Tibial artery (tissue), 4 donors: ENCODE measurements around the gene SGIP1.

ENCODE experiments used
- DNase-seq, 2 donors: peaks; one replicate each; pipeline ENCODE4 v3.0.0-alpha.2; 2019
- H3K27ac ChIP-seq, 2 donors: fragments of 200-600 bp; sonication (generic) in 1 of 2; 1 replicate in 1 of 2; 2 replicates in 1 of 2; pipeline ENCODE4 v1.5.1; 2018 to 2019; ENCODE audit warnings: mild to moderate bottlenecking in 1 of 2
- H3K27me3 ChIP-seq, 2 donors: fragments of 200-600 bp; sonication (generic) in 1 of 2; one replicate each; pipeline versions ENCODE4 v1.5.1 to v1.6.0; 2016 to 2019
- H3K36me3 ChIP-seq, 3 donors: fragments of 200-600 bp; sonication (generic) in 2 of 3; one replicate each; pipeline ENCODE4 v1.5.1; 2016 to 2019; ENCODE audit warnings: mild to moderate bottlenecking in 2 of 3
- H3K4me1 ChIP-seq, 4 donors: fragments of 200-600 bp; sonication (generic) in 2 of 4; 1 replicate in 3 of 4; 2 replicates in 1 of 4; pipeline ENCODE4 v1.5.1; 2016 to 2019
- H3K4me3 ChIP-seq, 2 donors: fragments of 200-600 bp; sonication (generic) in 1 of 2; 1 replicate in 1 of 2; 2 replicates in 1 of 2; pipeline ENCODE4 v1.5.1; 2018 to 2019; ENCODE audit warnings: mild to moderate bottlenecking in 2 of 2
- H3K9me3 ChIP-seq, 3 donors: fragments of 200-600 bp; sonication (generic) in 1 of 3; one replicate each; pipeline ENCODE4 v1.5.1; 2016 to 2019
- CTCF ChIP-seq, 2 experiments: fragments of 200-600 bp in 1 of 2; fragments of 450-650 bp in 1 of 2; IDR thresholded peaks; one replicate each; pipeline ENCODE4 v1.5.1; 2017 to 2019; ENCODE audit warnings: antibody characterized with exemption in 2 of 2, mild to moderate bottlenecking in 1 of 2, moderate library complexity in 1 of 2
- intact Hi-C: fragments of 100-400 bp; cut with DNase I; formaldehyde crosslinking; loops from one replicate; pipeline ENCODE4 v1.15.0; 2023; ENCODE audit warnings: low total_unique reads

SGIP1 gene

GRCh38 chr1:66696771-66697170 is 162.8 kb downstream of the SGIP1 start:
- H3K9me3 ChIP-seq = no peaks in the 10 kb centered on the region
- TF ChIP-seq CTCF (IDR thresholded peaks at IDR 0.05) = no peak
- no peak overlapping the region for H3K27ac ChIP-seq
- intact Hi-C loops = no loop called here
- no peak overlapping the region for H3K4me3 ChIP-seq
- peaks cover 0 to under 1% (median 0%) of the 10 kb centered on the region in 4 donors for H3K4me1 ChIP-seq
- no peak for DNase-seq
- no peaks in the 10 kb centered on the region for H3K27me3 ChIP-seq
- H3K36me3 ChIP-seq = peaks cover 0 to 6% (median 4%) of the 10 kb centered on the region in 3 donors

- Histone ChIP-seq H3K27ac (no peak overlapping the region), H3K9me3 (no peaks in the 10 kb centered on the region), H3K36me3 (peaks cover 0 to 6% (median 4%) of the 10 kb centered on the region in 3 donors), H3K4me1 (peaks cover 0 to 3% (median under 1%) of the 10 kb centered on the region in 4 donors), H3K27me3 (no peaks in the 10 kb centered on the region), H3K4me3 (no peak overlapping the region)
- no peak for DNase-seq
- intact Hi-C loops = no loop called here
- no peak for TF ChIP-seq CTCF (IDR thresholded peaks at IDR 0.05)
Measured at GRCh38 chr1:66699213-66699612, 165.3 kb downstream of the SGIP1 start.

DNA sequence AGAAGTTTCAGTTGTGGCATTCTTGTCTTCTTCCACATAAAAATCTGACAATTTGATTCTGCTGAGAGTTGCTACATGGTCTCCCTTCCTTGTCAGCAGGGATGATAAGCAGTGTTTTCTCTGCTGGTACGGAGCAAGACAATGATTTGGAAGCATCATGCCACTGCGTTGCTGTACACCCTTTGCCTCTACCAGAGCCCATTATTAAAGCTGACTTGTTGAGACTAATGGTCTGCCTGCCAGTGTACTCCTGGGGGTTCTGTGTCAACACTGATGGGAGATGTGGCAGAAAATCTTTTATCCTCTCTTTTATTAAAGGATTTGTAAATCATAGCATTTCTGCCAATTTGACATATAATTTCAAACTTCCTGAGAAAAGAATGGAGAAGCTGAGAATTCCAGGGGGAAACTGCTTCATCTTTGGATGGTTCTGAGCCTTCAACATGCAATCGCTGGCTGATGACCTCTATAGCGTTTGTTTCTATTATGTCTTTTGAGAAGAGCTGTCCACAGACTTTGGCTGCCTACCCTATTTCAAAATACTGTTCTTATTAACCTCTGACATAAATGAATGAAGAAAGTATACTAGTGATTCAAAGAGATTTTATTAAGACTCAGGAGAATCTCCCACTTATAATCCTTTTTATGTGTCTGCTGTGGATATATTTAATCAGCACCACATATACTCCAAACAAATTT is 170.4 kb downstream of the SGIP1 start:
- Histone ChIP-seq H3K27me3 (no peaks in the 10 kb centered on the region), H3K4me1 (peaks cover 0 to 17% (median 7%) of the 10 kb centered on the region in 4 donors), H3K9me3 (no peaks in the 10 kb centered on the region), H3K4me3 (no peak overlapping the region), H3K27ac (peak overlapping the region; percentile 9 to 64), H3K36me3 (no peaks in the 10 kb centered on the region)
- intact Hi-C loops = no loop called here
- TF ChIP-seq CTCF (IDR thresholded peaks at IDR 0.05) = no peak
- DNase-seq = no peak

GRCh38 chr1:66705110-66705509 is 171.2 kb downstream of the SGIP1 start:
- no peaks in the 10 kb centered on the region for H3K36me3 ChIP-seq
- H3K4me3 ChIP-seq = no peak overlapping the region
- no peaks in the 10 kb centered on the region for H3K27me3 ChIP-seq
- no peak for DNase-seq
- H3K27ac ChIP-seq = peak overlapping the region; percentile 9 to 64
- intact Hi-C loops = no loop called here
- TF ChIP-seq CTCF (IDR thresholded peaks at IDR 0.05) = no peak
- peaks cover 0 to 17% (median 7%) of the 10 kb centered on the region in 4 donors for H3K4me1 ChIP-seq
- no peaks in the 10 kb centered on the region for H3K9me3 ChIP-seq

GRCh38 chr1:66711420-66711819 is 177.5 kb downstream of the SGIP1 start:
- intact Hi-C loops = no loop called here
- DNase-seq = no peak
- H3K4me3 ChIP-seq = no peak overlapping the region
- peak in 1 of 2 experiments; percentile 31 for TF ChIP-seq CTCF (IDR thresholded peaks at IDR 0.05)
- no peaks in the 10 kb centered on the region for H3K9me3 ChIP-seq
- peaks cover 0 to 7% (median 0%) of the 10 kb centered on the region in 3 donors for H3K36me3 ChIP-seq
- H3K4me1 ChIP-seq = no peaks in the 10 kb centered on the region
- H3K27me3 ChIP-seq = no peaks in the 10 kb centered on the region
- H3K27ac ChIP-seq = no peak overlapping the region
